MCF 10A (cell line): ENCODE data around the gene SLITRK2. TPM values are rescaled to one million over a fixed set of nuclear protein-coding genes. Genes with fewer than 3 reads are reported as not detected.

Experiments
- BruUV-seq: library from RNA; stranded (reverse); fragments of 400-500 nt; replicated peaks from 2 replicates; lab custom pipeline; 2021; lab: Mats Ljungman, UMichigan
- CTCF ChIA-PET: fragments of 300-600 bp; sonication (Branson Sonifier 250); formaldehyde crosslinking; extraction: SDS; loops from one replicate; lab custom pipeline; 2021; ENCODE audit warnings: antibody characterized with exemption, inconsistent platforms; lab: Yijun Ruan, JAX
- POLR2A ChIA-PET: fragments of 300-600, 350-650 bp; sonication (Branson Sonifier 250); formaldehyde crosslinking; extraction: SDS; loops from one replicate; lab custom pipeline; 2020; ENCODE audit warnings: antibody characterized with exemption, inconsistent platforms; lab: Yijun Ruan, JAX
- DNase-seq: peaks from one replicate; pipeline ENCODE4 v3.0.0-alpha.2; 2018; ENCODE audit not compliant: unreplicated experiment
- H3K27ac Mint-ChIP-seq: one replicate; pipeline ENCODE4 v1.8.0; 2022; ENCODE audit warnings: mild to moderate bottlenecking, low read depth, mixed read lengths; ENCODE audit not compliant: unreplicated experiment
- H3K27me3 Mint-ChIP-seq: one replicate; pipeline ENCODE4 v1.8.0; 2022; ENCODE audit warnings: mixed read lengths; ENCODE audit not compliant: insufficient read depth, unreplicated experiment
- H3K36me3 Mint-ChIP-seq: one replicate; pipeline ENCODE4 v1.8.0; 2022; ENCODE audit warnings: mild to moderate bottlenecking, moderate library complexity, mixed read lengths; ENCODE audit not compliant: insufficient read depth, unreplicated experiment
- H3K4me1 Mint-ChIP-seq: one replicate; pipeline ENCODE4 v1.8.0; 2022; ENCODE audit warnings: mixed read lengths; ENCODE audit not compliant: insufficient read depth, unreplicated experiment
- H3K4me3 Mint-ChIP-seq: one replicate; pipeline ENCODE4 v1.8.0; 2022; ENCODE audit warnings: mild to moderate bottlenecking, moderate library complexity, mixed read lengths; ENCODE audit not compliant: unreplicated experiment
- H3K9me3 Mint-ChIP-seq: one replicate; pipeline ENCODE4 v1.8.0; 2022; ENCODE audit warnings: mixed read lengths; ENCODE audit not compliant: unreplicated experiment
- intact Hi-C: fragments of 100-400 bp; cut with micrococcal nuclease; formaldehyde crosslinking; loops from 2 replicates; pipeline ENCODE4 v1.14.1; 2022
- total RNA-seq: library from RNA; stranded (reverse); gene quantifications from 2 replicates; pipeline ENCODE4 v1.2.3, GENCODE V29; 2022
- TF ChIP-seq, protein P1 (sequence below): fragments of 200-600 bp; IDR thresholded peaks from one replicate; pipeline ENCODE4 v1.8.0; 2022; ENCODE audit warnings: antibody characterized with exemption, mild to moderate bottlenecking; ENCODE audit not compliant: unreplicated experiment

SLITRK2 gene
- total RNA-seq, 1 experiment from 2014 or later, result not detected

DNA sequence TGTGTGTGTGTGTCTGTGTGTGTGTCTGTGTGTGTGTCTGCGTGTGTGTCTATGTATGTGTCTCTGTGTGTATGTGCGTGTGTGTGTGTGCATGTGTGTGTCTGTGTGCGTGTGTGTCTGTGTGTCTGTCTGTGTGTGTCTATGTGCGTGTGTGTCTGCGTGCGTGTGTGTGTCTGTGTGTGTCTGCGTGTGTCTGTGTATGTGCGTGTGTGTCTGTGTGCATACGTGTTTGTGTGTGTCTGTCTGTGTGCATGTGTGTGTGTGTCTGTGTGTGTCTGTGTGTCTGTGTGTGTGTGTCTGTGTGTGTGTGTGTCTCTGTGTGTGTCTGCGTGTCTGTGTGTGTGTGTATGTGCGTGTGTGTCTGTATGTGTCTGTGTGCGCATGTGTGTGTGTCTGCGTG is 35.6 kb downstream of the SLITRK2 start:
- no peaks in the 10 kb centered on the region for H3K9me3 Mint-ChIP-seq
- ChIA-PET CTCF (no interaction called here), POLR2A (no interaction called here)
- no peaks in the 10 kb centered on the region for H3K4me1 Mint-ChIP-seq
- H3K27ac Mint-ChIP-seq, result no peak overlapping the region
- TF ChIP-seq, protein P1, sequence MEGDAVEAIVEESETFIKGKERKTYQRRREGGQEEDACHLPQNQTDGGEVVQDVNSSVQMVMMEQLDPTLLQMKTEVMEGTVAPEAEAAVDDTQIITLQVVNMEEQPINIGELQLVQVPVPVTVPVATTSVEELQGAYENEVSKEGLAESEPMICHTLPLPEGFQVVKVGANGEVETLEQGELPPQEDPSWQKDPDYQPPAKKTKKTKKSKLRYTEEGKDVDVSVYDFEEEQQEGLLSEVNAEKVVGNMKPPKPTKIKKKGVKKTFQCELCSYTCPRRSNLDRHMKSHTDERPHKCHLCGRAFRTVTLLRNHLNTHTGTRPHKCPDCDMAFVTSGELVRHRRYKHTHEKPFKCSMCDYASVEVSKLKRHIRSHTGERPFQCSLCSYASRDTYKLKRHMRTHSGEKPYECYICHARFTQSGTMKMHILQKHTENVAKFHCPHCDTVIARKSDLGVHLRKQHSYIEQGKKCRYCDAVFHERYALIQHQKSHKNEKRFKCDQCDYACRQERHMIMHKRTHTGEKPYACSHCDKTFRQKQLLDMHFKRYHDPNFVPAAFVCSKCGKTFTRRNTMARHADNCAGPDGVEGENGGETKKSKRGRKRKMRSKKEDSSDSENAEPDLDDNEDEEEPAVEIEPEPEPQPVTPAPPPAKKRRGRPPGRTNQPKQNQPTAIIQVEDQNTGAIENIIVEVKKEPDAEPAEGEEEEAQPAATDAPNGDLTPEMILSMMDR, result no peak
- intact Hi-C loops, result no loop called here
- no peaks in the 10 kb centered on the region for H3K36me3 Mint-ChIP-seq
- DNase-seq, result no peak
- BruUV-seq, result no TSS peak
- H3K27me3 Mint-ChIP-seq, result no peaks in the 10 kb centered on the region
- no peak overlapping the region for H3K4me3 Mint-ChIP-seq

DNA sequence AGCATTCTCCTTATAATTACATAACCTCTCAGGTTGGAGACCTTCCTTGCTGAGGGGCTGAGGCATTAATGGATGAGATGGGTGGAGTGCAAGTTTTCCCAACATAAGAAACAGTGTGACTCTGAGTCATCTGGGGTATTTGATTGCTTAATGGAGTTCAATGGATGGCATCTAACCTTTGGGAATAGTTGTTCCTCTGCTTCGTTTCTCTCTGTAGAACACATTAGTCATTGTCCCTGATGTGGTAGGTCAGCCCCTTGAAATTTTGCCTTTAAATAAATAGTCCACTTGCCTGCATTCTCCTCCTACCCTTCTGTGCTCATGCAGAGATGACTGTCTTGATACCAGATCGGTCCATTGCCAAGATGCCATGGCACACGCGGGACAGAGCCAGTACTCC is 38.6 kb downstream of the SLITRK2 start:
- TF ChIP-seq, protein P1, result no peak
- peak; percentile 52 for DNase-seq
- Mint-ChIP-seq H3K4me3 (no peak overlapping the region), H3K9me3 (peaks cover 8% of the 10 kb centered on the region), H3K27ac (no peak overlapping the region), H3K4me1 (no peaks in the 10 kb centered on the region), H3K36me3 (no peaks in the 10 kb centered on the region), H3K27me3 (no peaks in the 10 kb centered on the region)
- ChIA-PET POLR2A (no interaction called here), CTCF (no interaction called here)
- intact Hi-C loops, result no loop called here
- no TSS peak for BruUV-seq

DNA sequence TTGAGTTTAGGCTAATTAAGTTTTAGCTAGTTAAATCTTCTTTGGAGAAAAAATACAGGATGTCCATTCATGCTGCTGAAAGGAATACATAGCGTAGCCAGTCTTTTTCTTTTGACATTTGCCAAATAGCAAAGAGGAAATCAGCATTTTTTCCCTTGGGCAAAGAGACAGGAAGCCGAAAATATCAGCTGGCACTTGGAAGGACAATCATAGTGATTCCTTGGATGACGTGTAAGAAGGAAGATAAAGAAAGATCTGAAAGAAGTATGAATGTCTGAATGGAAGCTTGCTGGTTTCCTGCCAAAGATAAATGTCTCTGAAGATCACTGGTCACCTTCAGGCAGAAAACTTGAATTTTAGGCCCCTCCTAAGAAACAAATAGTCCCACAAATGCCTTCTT is 44.2 kb downstream of the SLITRK2 start:
- ChIA-PET CTCF (no interaction called here), POLR2A (interaction anchor here (0.6 kb wide), 1 partner anchor 602 kb away, joined by 3 read pairs; no protein-coding TSS in a partner anchor)
- no peak for DNase-seq
- Mint-ChIP-seq H3K9me3 (peaks cover 8% of the 10 kb centered on the region), H3K36me3 (no peaks in the 10 kb centered on the region), H3K4me1 (no peaks in the 10 kb centered on the region), H3K4me3 (no peak overlapping the region), H3K27ac (no peak overlapping the region), H3K27me3 (no peaks in the 10 kb centered on the region)
- intact Hi-C loops, result no loop called here
- TF ChIP-seq, protein P1, result no peak
- BruUV-seq, result no TSS peak

DNA sequence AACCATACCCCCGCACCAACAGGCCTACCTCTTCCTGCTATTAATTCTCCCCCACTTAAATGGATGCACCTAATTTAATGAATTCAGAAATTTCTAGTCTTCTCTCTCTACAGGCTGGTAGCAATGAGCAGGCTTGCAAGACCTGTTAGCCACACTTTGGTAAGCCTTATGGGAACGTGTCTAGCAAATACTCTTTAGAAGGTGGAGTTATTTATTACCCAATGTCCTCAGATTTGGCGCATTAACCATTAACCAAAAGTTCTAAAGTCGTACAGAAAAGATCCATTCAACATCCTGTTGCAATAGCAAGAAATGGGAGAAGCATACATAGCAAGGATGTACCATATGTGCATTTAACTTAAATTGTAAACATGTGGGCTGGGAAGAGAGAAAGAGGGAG is 47.5 kb downstream of the SLITRK2 start:
- no peak for DNase-seq
- no peaks in the 10 kb centered on the region for H3K36me3 Mint-ChIP-seq
- H3K4me1 Mint-ChIP-seq, result no peaks in the 10 kb centered on the region
- intact Hi-C loops, result no loop called here
- TF ChIP-seq, protein P1, result no peak
- H3K27me3 Mint-ChIP-seq, result no peaks in the 10 kb centered on the region
- H3K4me3 Mint-ChIP-seq, result no peak overlapping the region
- H3K27ac Mint-ChIP-seq, result no peak overlapping the region
- BruUV-seq, result no TSS peak
- ChIA-PET POLR2A (no interaction called here), CTCF (no interaction called here)
- peaks cover 3% of the 10 kb centered on the region for H3K9me3 Mint-ChIP-seq
